GM21723 (cell line): Measurements from ENCODE around the gene FAM13C.

Experiments used
- ATAC-seq: cut with Tn5 transposase; IDR thresholded peaks from one replicate; pipeline ENCODE4 v1.9.1; 2021; ENCODE audit warnings: mild to moderate bottlenecking, moderate library complexity; ENCODE audit not compliant: unreplicated experiment

Gene FAM13C

DNA sequence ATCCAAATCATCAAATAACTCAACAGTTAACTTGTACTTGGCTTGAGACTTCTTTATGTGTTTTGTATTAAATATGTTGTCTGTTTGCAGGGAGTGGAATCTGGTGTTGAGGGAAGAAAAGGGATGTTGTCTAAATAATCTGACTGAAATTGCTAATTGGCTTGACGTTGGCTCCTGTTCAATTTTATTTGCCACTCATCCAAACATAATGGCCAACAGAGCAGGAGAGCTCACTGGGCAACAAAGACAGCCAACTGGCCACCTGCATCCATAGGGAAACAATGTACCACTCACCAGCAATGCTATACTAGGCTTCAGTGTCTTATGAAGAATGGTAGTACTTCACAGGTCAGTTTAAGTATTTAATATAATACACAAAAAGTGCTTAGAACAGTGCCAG is 80.5 kb downstream of the FAM13C start:
- no peak for ATAC-seq

DNA sequence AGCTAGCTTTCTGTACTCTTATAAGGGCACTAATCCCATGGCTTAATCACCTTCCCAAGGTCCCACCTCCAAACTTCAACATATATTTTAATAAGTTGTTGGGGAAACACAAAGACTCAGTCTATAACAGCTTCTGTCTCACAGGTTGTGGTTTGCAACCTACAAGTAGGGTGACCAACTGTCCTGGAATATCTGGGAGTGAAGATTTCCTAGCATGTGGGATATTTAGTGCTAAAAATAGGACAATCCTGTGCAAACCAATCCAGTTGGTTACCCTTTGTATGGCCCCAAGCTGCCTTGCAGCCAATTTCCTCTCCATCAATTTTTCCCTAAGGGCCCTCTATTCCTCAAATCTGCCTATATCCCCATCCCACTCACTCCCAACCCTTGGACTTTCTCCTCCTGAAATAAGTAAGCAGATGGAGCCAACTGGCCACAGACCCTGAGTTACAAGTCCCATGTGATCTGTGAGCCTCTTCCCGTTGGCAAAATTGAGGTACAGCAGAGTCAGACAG is 82.3 kb downstream of the FAM13C start:
- no peak for ATAC-seq

DNA sequence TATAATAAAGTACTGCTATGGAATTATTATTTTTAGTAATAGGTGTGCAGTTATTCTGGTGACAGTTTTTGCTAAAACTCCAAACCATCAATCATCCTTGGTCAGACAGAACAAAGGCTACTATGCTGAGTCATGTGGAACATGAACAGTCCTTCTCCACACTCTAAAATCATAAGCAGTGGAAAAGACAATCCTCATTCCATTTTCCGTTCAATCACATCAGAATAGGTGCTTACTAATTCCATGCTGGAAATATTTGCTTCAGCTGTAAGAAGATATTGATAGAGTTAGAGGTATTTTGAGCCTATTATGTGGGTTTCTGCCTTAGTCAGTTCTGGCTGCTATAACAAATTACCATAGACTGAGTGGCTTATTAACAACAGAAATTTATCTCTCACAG is 82.9 kb downstream of the FAM13C start:
- no peak for ATAC-seq

DNA sequence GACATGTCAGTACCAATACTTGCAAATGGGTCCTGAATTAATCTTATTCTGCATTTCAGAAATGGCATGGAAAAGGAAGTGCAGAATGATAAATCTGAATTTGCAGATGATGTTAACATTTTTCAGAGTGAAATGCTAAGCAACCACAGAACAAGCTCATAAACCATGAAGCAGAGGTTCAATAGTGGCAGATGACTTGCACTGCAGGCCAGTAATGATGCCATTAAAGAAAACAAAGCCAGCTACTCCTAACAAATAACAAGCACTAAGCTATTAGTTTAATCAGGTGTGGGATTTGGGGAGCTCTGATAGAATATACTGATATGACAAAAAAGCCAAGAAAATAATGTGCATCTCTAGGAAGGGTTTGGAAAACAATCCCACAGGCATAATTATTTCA is 85.4 kb downstream of the FAM13C start:
- ATAC-seq: no peak

DNA sequence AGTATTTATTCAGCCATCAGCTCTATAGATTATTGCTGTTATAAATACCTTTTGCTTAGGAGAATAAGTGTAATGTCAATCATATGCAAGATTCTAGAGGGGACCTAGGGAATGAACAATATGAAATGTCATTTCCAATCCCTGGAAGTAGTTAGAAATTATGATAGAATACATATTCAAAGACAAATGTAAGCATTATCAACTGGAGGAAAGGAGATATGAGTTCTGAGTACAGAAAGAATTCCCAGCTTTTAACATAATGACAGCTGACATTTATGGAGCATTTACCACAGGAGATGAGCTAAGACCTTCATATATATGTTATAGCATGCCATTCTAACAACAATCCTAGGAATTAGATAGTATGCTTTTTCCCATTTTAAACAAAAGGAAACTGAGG is 86.2 kb downstream of the FAM13C start:
- no peak for ATAC-seq

DNA sequence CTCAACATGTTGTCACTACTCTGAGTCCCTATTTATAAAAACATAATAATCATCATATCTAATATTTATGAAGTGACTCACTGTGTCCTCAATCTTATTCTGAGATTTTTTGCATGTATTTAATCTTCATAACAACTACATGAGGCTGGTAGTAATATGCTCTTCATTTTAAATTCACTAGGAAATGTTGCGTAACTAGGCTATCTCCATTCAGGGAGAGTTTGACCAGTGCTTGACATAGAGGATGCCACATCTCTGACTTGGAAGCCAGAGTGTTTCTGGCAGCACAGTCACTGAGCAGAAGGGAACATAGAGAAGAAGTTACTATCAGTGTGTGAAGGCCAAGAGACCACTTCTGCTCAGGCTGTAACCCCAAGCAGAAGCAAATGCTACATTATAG is 88.9 kb downstream of the FAM13C start:
- no peak for ATAC-seq

DNA sequence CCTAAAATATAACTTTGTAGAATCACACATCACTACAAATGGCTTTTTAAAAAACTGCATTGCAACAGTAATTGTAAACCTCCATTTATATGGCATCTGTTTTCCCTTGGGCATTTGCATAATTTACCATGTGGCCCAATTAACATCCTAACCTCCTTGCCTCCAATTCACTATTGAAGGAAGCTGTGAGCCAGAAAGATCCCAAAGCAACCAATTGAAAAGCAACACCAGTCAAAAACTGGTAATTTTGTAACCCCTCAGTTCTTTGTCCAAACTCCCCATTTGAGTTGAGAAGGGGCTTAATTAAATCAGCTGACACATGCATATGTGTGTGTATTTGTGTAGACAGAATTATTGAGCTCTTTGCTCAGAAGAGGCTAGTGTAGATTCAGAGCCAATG is 90.3 kb downstream of the FAM13C start:
- ATAC-seq: no peak

DNA sequence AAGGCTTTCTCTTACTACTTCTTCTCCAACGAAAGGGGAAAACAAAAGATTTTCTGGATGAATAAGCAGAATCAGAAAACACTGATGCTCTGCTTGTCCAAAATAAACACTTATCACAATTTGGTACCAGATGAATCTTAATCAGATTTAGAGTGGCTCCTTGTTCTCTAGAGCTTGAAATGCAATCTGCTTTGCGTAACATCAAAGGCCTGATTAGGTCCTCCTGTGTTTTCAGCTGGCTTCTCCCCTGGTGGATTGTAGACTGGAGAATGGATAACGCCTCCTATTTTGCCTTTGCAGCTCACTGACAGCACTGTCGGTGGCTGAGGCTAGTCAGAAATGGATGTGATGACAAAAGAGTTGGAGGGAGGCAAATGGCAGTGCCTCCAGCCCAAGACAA is 91.2 kb downstream of the FAM13C start:
- no peak for ATAC-seq

DNA sequence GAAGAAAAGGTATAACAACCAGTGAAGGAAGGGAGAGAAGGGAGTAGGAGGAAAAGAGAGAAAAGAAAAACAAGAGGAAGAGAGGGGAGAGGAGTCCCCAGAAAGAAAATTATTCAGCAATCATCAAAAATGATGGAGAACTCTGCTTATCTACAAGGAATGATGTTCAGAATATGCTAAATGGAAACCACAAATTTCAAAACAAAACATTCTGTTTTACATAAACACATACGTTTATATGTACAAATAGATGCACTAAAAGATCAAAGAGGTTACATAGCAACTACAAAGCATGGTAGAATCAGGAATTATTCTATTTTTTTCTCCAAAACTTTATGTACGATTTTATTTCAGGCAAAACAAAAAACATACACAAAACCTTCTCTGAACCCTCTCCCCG is 91.9 kb downstream of the FAM13C start:
- no peak for ATAC-seq

DNA sequence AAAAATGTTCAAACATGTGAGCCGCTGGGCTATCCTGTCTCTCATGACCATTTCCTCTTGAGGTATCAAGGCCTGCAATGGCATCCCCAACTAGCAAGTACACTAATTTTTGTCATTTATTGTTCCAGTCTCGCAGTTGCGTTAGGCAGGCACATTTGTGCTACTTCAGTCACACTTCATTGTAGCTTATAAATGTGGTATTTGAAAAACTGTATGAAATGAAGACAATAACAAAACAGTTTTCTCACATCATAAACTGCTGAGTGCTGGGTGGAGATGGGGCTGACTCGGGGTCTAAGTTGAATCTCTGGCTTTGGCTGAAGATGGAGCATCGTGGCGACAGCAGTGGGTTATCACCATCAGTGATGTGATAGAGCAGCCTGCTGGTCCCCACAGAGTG is 92.7 kb downstream of the FAM13C start:
- no peak for ATAC-seq

DNA sequence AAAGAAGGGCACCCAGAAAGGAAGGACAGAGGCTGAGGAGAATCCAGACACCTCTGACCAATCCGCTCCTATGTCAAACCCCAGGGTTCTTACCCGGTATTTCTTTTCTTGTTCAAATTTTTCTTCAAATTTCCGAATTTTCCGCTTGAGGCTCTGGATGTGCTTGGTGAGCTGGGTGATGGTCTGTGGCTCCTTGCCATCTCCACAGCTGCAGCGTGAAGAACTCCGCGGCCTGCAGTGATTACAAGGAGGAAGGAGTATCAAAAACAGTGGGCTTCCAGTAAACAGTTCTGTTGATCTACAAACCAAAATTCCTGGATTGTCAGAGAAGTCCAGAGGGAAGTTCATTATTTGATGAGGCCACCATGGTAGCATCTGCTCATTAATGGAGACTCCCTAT is 93.9 kb downstream of the FAM13C start:
- no peak for ATAC-seq

DNA sequence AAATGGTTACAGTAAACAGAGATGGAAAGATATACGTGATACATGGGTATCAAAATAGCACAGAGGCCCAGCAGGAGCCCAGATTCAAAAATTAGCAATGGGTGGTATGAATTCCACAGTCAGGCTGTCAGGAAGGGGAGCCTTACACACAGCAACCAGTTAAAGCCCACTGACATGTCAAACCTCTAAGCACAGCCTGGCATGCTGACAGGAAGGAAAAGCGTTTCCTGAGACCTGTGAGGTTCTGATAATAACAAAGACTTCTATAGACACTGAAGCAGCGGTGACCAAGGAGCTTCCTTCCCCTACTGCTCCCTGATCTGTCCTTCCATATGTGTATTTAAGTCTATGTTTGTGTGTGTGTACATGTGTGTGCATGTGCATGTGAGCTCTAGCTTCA is 96.0 kb downstream of the FAM13C start:
- ATAC-seq: no peak

DNA sequence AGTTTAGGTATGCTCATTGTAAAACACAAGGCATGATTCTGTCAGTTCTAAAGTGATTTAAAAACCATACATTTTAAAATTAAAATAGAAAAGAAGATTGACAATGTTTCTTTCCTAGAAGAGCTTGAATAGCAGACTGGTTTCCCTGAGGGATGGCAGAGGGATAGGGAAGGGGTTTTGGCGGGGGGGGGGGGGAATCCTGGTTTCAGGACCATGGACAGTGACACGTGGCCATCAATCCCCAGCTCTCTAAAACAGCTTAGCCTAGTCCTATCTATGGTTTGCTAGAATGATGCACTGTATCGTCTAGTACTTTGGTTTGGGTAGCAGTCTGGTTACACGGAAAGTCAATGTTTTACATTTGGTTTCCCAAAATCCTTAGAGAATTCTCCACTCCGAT is 97.2 kb downstream of the FAM13C start:
- ATAC-seq: no peak

DNA sequence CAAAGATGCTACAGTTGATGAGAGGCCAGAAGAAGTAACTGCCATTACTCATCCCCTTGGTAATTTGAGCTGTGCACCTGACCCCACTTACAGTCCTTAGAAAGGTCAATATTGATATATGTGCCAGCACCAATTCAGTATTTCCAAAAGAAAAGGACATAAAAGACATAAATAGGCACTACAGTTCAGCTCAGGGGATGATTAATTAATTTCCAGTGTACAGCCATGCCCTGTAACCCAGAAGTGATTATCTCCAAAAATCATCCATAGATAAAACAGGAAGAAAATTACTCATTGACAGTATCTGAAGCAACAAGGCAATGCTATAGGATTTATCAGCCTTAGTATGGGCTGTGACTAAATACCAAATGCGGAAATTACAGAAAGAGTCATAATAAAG is 103.5 kb downstream of the FAM13C start:
- ATAC-seq: no peak

DNA sequence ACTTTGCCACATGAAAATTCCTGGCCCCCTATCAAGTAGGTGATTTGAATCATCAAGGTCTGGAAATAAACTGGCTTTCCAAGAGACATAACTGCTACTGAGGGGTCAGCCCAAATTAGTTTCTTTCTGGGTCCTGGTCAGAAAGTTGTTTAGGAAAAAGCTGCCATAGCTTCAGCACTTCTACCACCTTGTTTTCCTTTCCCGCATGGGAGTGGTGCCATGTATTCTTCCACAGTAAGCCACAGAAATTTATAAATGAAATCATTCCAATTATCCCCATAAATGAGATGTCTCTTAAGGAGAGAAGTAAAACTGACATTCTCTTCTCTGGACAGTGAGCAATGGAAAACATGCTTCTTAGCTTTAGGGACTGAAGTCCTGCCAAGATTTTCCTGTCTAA is 105.1 kb downstream of the FAM13C start:
- no peak for ATAC-seq

DNA sequence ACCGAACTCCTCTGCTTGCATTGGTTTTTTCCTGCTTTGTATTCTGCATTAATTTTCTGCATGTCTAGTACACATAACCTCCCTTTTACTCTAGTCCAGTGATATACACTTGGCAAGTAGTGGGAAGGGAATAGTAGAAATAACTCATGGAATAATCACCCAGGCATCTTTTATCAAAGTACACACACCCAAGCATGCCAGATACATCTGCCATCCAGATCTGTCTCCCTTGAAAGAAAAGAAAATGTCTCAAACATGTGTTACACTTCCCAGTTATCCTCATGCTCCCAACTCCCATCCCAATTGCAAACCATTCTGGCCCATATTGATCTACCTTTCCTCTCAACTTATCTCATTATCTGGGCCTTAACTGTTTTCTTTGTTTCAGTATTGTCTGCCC is 106.9 kb downstream of the FAM13C start:
- ATAC-seq: no peak

DNA sequence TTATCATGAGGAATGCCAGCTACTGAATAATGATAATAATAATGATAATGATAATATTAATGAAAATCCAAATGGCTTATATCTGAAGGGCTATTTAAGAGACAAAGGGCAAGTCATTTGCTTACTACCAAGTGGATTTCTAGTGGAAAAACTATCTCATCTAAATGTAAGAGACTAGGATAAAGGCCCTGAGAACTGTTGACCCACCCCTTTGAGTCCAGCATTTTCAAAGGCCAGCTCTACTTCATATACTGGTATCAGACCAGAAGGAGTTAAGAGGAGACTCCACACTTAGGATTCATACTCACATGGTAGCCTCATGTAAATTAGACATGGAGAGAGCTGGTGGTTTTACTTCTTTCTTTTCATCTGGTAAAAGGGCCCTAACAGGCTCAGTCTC is 109.9 kb downstream of the FAM13C start:
- ATAC-seq: no peak

DNA sequence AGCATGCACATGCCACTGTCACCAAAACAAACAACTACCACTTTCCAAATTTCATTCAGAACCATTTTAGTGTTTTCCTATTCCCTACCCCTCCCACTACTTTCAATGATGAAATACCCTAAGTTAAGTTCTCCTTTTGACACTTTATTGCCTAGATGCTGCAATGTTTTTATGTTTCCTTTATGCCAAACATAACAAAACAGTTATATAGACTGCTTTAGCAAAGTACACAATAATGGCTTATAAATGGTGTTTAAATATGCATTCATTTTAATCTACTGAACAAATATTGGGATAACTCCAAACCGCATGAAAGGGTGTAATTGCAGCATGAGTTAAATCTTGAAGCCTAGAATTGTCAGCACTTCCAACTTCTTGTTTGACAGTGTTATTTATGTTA is 116.7 kb downstream of the FAM13C start:
- ATAC-seq: no peak

DNA sequence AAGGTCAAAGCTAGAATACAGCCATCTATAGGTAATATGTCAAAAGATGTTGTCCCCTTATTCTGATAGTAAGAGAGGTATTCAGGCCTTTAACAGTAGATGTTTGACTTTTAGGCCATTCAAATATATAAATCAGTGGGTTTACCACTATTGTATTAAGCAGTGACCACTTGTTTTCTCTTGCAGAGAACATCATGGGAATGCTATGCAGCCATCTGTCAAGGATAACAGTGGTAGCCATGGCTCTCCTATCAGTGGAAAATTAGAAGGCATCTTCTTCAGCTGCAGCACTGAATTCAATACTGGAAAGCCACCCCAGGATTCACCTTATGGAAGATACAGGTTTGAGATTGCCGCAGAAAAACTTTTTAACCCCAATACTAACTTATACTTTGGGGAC is 117.5 kb downstream of the FAM13C start:
- ATAC-seq: no peak

DNA sequence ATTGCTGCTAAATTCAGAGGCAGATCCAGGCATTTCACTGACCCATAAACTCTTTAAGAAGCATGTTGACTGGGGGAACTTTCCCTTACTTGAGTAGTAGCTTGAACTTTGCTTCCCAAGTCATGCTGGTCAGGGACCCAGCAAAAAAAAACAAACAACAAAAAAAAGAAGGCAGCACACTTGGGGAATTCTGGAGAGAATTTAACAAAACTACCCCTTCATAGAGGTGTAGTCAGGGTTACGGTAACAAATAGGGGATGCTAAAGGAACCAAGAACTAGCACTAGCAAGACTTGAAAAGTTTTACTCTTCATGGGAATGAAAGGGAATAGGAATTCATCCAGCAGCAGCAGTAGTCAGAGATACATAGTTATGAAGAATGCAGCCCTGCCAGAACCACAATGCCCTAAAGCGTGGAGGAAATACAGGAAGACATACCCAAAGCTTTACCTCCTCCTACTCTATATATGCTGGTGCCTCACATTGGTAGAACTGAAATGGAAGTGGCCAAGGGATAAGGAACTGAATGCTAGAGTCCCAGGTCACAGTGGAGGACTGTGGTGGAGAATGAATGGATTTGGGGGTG is 118.6 kb downstream of the FAM13C start:
- no peak for ATAC-seq

DNA sequence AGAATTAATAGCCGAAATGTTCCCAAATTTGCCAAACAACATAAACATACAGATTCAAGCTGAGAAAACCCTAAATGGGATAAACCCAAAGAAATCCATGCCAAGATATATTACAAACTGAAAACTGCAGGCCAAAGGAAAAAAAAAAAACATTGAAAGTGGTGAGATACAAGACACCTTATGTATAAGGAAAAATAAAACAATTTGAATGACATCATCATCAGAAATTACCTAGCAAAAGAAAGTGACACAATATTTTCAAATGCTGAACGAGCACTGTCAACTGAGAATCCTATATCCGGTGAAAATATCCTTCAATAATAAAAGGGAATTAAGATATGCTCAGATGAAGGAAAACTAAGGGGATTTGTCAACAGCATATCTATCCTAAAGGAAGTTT is 119.4 kb downstream of the FAM13C start:
- ATAC-seq: no peak

DNA sequence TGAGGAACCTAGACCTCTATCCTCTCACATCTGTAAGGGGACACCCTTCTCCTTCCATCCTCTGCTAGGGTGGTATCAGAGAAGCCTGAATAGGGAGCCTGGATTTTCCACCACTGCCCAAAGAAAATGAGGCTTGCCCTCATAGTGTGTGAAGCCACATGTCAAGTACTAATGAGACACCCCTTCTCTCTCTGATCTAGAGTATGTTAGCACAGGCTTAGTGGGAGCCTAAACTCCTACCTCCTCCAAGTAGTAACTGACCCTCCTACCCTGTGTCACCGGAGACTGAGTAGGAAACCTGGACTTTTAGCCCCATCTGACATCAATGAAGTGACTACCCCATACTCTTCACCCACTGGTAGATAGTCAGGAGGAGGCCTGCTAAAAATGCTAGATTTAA is 120.3 kb downstream of the FAM13C start:
- no peak for ATAC-seq

DNA sequence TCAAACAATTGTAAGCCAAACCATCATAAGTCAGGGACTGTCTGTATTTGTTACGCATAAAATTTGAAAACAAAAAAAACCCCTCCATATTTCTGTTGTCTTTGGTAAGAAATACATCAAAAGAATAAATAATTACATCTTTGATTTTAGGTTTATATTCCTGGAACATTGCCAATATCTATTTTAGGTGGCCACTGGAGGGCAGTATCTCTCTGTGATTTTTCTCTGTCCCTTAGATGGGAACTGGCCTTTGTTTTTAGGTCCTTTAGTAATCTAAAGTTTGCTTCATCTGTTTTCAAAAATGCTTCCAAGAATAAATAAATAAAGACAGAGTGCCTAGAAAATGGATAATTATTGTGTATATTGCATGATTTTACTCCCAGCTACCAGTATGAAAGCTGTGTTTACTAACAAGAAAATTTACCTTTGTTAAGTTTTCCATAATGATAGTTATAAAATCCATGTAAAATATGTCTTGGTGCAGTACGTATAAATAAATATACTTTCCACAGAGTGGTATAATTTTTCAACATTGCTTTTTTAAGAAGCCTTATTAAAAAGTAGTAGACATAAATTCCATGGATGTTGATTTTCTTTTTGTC is 121.7 kb downstream of the FAM13C start:
- ATAC-seq: no peak
